HepG2 (cell line): ENCODE results near the gene PLK2. TPM values are rescaled to one million over a fixed set of nuclear protein-coding genes. Genes with fewer than 3 reads are reported as not detected.

Source experiments
- AGO1 ChIP-seq: fragments of 200-400 bp; formaldehyde crosslinking; IDR thresholded peaks from 2 replicates; pipeline ENCODE4 v1.6.1; 2017; ENCODE audit warnings: mild to moderate bottlenecking, low read depth, low read length, moderate library complexity; ENCODE audit not compliant: poor library complexity, severe bottlenecking
- AKAP8 ChIP-seq: sonication (generic); formaldehyde crosslinking; IDR thresholded peaks from 2 replicates; pipeline ENCODE4 v1.5.1; 2020; ENCODE audit warnings: mild to moderate bottlenecking, missing genetic modification reagents
- ATF5 ChIP-seq: sonication (generic); formaldehyde crosslinking; IDR thresholded peaks from 2 replicates; pipeline ENCODE4 v1.4.0; 2020; ENCODE audit warnings: mild to moderate bottlenecking, low read depth, missing genetic modification reagents
- CERS6 ChIP-seq: sonication (generic); formaldehyde crosslinking; IDR thresholded peaks from 2 replicates; pipeline ENCODE4 v1.5.0; 2020; ENCODE audit warnings: missing genetic modification reagents
- FUBP1 ChIP-seq: sonication (generic); formaldehyde crosslinking; IDR thresholded peaks from 2 replicates; pipeline ENCODE4 v1.5.1; 2020; ENCODE audit warnings: missing genetic modification reagents, mild to moderate bottlenecking, borderline replicate concordance
- IRF1 ChIP-seq: sonication (generic); formaldehyde crosslinking; IDR thresholded peaks from 2 replicates; pipeline ENCODE4 v1.4.0; 2020; ENCODE audit warnings: low read depth, mild to moderate bottlenecking, missing genetic modification reagents
- JUN ChIP-seq: sonication (generic); formaldehyde crosslinking; IDR thresholded peaks from 2 replicates; pipeline ENCODE4 v1.4.0; 2020; ENCODE audit warnings: mild to moderate bottlenecking, missing genetic modification reagents
- KDM2A ChIP-seq: sonication (generic); formaldehyde crosslinking; IDR thresholded peaks from 2 replicates; pipeline ENCODE4 v1.4.0; 2020; ENCODE audit warnings: low read depth, missing genetic modification reagents, borderline replicate concordance
- MYNN ChIP-seq: sonication (generic); formaldehyde crosslinking; IDR thresholded peaks from 2 replicates; pipeline ENCODE4 v1.4.0; 2020; ENCODE audit warnings: mild to moderate bottlenecking, low read depth, missing genetic modification reagents
- MYPOP ChIP-seq: sonication (generic); formaldehyde crosslinking; IDR thresholded peaks from 2 replicates; pipeline ENCODE4 v1.8.1; 2023; ENCODE audit warnings: mild to moderate bottlenecking, moderate library complexity, missing genetic modification reagents
- NFYC ChIP-seq: IDR thresholded peaks from 2 replicates; pipeline ENCODE4 v1.6.1; 2016; ENCODE audit warnings: missing genetic modification reagents, missing compliant biosample characterization
- PATZ1 ChIP-seq: sonication (generic); formaldehyde crosslinking; IDR thresholded peaks from 2 replicates; pipeline ENCODE4 v1.4.0; 2020; ENCODE audit warnings: missing genetic modification reagents
- POGK ChIP-seq: sonication (generic); formaldehyde crosslinking; conservative IDR thresholded peaks from 2 replicates; pipeline ENCODE4 v1.8.0; 2022; ENCODE audit warnings: mild to moderate bottlenecking, moderate library complexity, missing genetic modification reagents
- THAP11 ChIP-seq: IDR thresholded peaks from 2 replicates; pipeline ENCODE4 v1.6.1; 2016; ENCODE audit warnings: missing biosample characterization, missing genetic modification reagents
- ZBTB7B ChIP-seq: sonication (generic); formaldehyde crosslinking; IDR thresholded peaks from 2 replicates; pipeline ENCODE4 v1.4.0; 2020; ENCODE audit warnings: missing genetic modification reagents
- ZFP41 ChIP-seq: sonication (generic); formaldehyde crosslinking; IDR thresholded peaks from 2 replicates; pipeline ENCODE4 v1.4.0; 2020; ENCODE audit warnings: mild to moderate bottlenecking, missing genetic modification reagents, borderline replicate concordance
- ZNF296 ChIP-seq: sonication (generic); formaldehyde crosslinking; conservative IDR thresholded peaks from 2 replicates; pipeline ENCODE4 v1.5.0; 2020; ENCODE audit warnings: mild to moderate bottlenecking, missing genetic modification reagents
- ZNF878 ChIP-seq: sonication (generic); formaldehyde crosslinking; IDR thresholded peaks from 2 replicates; pipeline ENCODE4 v1.8.1; 2023; ENCODE audit warnings: mild to moderate bottlenecking, missing genetic modification reagents, moderate library complexity
- polyA plus RNA-seq, 8 experiments: library from polyadenylated mRNA; depleted of rRNA in 3 of 8; stranded (reverse) in 7 of 8; unstranded in 1 of 8; fragments of >200 nt; fragmentation: Illumina TruSeq in 4 of 8; extraction: Trizol in 4 of 8; gene quantifications; 2 replicates each; pipeline versions ENCODE4 v1.2.1 to v1.2.3, GENCODE V29; 2011 to 2016; ENCODE audit warnings: low read depth in 4 of 8, missing spikeins in 1 of 8, mixed read lengths in 1 of 8; ENCODE audit not compliant: insufficient read depth in 1 of 8
- total RNA-seq, 5 experiments: library from RNA; depleted of rRNA; stranded (reverse); fragments of >200 nt; fragmentation: Illumina TruSeq; extraction: Trizol; gene quantifications; 2 replicates each; pipeline ENCODE4 v1.2.3, GENCODE V29; 2016; ENCODE audit warnings: low read depth in 1 of 5

The PLK2 gene
- total and polyA plus RNA-seq, 2 of the 13 experiments (the other 11 are each of a cell fraction or from before 2014, with no cell fraction given), result 9.6 to 29.6 TPM

- 0 out of 2 replicates have a peak, but pooled peaks have one; percentile 35 for TF ChIP-seq IRF1 (CRISPR knock-in tag)
- TF ChIP-seq THAP11 (CRISPR knock-in tag), result no peak
- TF ChIP-seq CERS6 (CRISPR knock-in tag), result no peak
- no peak for TF ChIP-seq ZNF296 (CRISPR knock-in tag)
- no peak for TF ChIP-seq NFYC (CRISPR knock-in tag)
- no peak for TF ChIP-seq AGO1
- TF ChIP-seq KDM2A (CRISPR knock-in tag), result peak; percentile 67; the same call in 1 of the 2 replicates
- no peak for TF ChIP-seq FUBP1
- TF ChIP-seq AKAP8 (CRISPR knock-in tag), result no peak
- peak; percentile 12; the same call in 1 of the 2 replicates for TF ChIP-seq JUN (CRISPR knock-in tag)
- TF ChIP-seq PATZ1 (CRISPR knock-in tag), result no peak
- peak; percentile 50; the same call in 1 of the 2 replicates for TF ChIP-seq MYPOP (CRISPR knock-in tag)
- no peak; the same call in 1 of the 2 replicates for TF ChIP-seq ATF5 (CRISPR knock-in tag)
- TF ChIP-seq MYNN (CRISPR knock-in tag), result no peak
- no peak; the same call in 1 of the 2 replicates for TF ChIP-seq POGK (CRISPR knock-in tag)
- no peak for TF ChIP-seq ZFP41 (CRISPR knock-in tag)
- no peak for TF ChIP-seq ZBTB7B (CRISPR knock-in tag)
- TF ChIP-seq ZNF878 (CRISPR knock-in tag), result peak; percentile 52; the same call in 1 of the 2 replicates
Observed at GRCh38 chr5:58460002-58460731, at the start of gene PLK2 (continued).
